Activated T-cell treated with anti-CD3 and anti-CD28 coated beads, Interleukin-2, amount 50 U/mL, for 24 hours (primary cell): ENCODE results near the gene CCL13.

Experiments used
- DNase-seq: peaks from one replicate; pipeline ENCODE4 v3.0.0-alpha.2; 2020
- H3K27ac Mint-ChIP-seq: 2 replicates; pipeline ENCODE4 v1.8.0; 2020; ENCODE audit warnings: mild to moderate bottlenecking, mixed read lengths
- H3K27me3 Mint-ChIP-seq: 2 replicates; pipeline ENCODE4 v1.8.0; 2020; ENCODE audit warnings: mixed read lengths
- H3K36me3 Mint-ChIP-seq: 2 replicates; pipeline ENCODE4 v1.8.0; 2020; ENCODE audit warnings: low read depth, mixed read lengths
- H3K4me1 Mint-ChIP-seq: 2 replicates; pipeline ENCODE4 v1.8.0; 2020; ENCODE audit warnings: low read depth, mixed read lengths
- H3K4me3 Mint-ChIP-seq: 2 replicates; pipeline ENCODE4 v1.8.0; 2020; ENCODE audit warnings: mild to moderate bottlenecking, moderate library complexity, mixed read lengths
- H3K9me3 Mint-ChIP-seq: 2 replicates; pipeline ENCODE4 v1.8.0; 2020; ENCODE audit warnings: mixed read lengths

Gene CCL13

GRCh38 chr17:34406226-34406625 lies 49.9 kb downstream of the CCL13 start:
- no peaks in the 10 kb centered on the region for H3K4me1 Mint-ChIP-seq
- no peak overlapping the region for H3K4me3 Mint-ChIP-seq
- DNase-seq: no peak
- no peaks in the 10 kb centered on the region for H3K9me3 Mint-ChIP-seq
- H3K27ac Mint-ChIP-seq: no peak overlapping the region
- no peaks in the 10 kb centered on the region for H3K36me3 Mint-ChIP-seq
- H3K27me3 Mint-ChIP-seq: peaks cover 27% of the 10 kb centered on the region
